ENCODE data around the gene LIMA1.
"Not testable (repeated sequence)": the region's sequence is repeated elsewhere in the genome, so short reads cannot be mapped to it uniquely, and the experiment has no call there.

Gene LIMA1

DNA sequence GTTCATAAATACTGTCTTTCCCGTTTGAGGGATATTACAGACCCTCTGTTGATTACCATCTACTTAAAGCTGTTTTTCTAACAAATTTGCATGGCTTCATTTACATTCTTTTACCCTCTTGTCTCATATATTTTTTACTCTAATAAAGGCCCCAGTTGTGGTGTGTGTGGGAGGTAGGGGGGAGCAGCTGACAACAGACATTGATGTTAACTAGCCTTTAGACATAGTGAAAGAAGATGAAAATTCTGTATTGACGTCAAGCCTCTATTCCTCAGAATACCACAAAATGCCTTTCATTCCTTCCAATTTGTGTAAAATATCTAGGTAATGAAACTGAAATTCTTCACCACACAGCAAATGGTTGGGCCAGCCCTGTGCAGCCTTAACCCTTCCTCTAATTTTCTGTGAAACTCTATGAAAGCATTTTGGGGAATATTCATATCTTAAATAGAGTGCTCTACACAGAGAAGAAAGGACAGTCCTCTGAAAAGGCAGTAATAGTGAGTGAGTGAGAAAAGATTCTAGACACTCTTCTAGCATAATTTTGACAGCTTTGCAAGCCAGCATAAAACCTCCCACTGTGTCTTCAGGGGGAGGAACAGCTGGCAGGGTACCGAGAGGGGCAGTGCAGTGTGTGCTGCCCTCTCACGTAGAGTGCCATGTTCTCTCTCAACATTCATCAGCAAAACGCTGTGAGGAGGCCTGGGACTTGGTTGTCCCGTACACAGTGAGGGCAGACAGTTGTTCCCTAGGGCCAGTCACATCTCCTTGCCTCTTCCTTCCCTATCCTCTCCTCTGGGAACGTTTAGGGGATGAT is 96.0 kb downstream of the LIMA1 start:
- DNase-seq, result no peak

DNA sequence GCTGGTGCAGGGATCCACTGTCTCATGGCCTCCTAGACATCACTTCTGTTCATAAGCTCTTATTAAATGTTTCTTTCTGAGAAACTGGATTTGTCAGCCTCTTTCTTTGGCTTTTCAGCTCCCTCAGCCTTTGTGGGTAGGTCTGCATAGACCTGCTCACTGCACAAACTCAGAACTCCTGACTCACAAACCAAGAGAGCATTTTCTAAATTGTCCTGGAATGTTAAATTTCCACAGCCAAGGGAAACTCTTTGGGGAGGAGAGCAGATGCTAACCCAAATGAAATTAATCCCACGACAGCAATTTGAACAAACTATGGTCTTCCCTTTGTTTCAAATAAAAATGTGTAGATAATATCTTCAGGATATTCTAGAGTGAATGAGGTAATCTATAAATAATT is 96.6 kb downstream of the LIMA1 start:
- no peak for DNase-seq

DNA sequence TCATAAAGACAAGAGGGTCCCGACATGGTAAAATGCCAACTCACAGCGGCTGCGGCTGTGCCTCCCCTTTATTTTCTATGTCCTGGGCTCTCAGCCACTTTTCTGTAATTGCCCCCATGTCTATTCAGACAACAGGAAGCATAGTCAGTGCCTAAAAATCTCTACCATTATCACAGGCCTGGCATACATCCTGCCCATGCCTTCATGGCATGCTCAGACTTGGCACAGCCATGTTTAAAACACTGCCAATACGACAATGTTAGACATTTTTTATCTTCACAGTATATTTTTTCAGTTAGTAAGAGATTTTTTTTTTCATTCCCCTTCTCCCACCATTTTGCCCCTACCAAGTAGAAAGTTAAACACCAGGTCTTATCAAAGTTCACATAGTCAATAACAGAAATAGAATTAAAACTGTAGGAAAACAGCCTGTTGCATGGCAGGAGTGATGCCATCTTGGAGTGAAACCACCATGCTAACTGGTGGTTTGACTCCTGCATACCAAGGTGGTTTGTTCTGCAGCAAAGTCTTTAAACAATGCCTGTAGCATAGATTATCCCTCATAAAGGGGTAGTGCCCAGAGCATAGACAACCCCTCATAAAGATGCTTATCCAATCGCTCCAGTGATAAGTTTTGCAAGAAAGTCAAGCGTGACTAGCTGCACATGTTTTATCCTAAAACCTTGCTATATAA is 97.2 kb downstream of the LIMA1 start:
- no peak for DNase-seq

DNA sequence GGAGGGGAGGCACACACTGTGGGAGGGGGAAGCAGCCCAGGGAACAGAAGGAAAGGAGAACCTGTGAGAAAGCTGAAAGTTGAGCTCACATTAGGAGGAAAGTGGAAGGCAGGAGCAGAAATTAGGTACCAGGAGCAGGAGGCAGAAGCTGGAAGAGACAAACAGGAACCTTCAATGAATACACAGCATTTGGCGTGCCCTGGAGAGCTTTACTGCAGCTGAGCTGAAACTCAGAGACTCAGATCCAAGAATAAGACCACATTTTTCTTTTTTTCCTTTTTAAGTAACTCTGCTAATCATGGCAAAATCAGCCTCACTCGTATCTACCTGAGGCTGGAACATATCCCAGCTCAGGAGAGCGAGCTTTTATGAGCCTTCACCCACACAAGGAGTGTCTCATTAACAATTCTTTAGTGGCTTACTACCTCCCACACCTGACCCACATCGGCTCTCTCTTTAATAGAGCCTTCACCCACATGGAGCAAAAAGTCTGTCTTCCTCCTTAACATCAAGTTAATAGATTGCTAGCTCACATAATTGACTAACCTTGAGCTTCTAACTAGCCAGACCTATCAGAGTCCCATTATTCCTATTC is 97.9 kb downstream of the LIMA1 start:
- DNase-seq, result no peak

DNA sequence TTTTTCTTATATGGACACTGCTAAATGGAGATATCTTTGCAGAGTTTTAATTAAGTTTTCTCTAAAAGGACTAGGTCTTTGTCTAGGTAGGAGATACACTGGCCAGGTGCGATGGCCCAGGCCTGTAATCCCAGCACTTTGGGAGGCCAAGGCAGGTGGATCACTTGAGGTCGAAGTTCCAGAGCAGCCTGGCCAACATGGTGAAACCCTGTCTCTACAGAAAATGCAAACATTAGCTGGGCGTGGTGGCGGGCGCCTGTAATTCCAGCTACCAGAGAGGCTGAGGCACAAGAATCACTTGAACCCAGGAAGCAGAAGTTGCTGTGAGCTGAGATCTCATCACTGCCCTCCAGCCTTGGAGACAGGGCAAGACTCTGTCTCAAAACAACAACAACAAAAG is 99.1 kb downstream of the LIMA1 start:
- no peak for DNase-seq

DNA sequence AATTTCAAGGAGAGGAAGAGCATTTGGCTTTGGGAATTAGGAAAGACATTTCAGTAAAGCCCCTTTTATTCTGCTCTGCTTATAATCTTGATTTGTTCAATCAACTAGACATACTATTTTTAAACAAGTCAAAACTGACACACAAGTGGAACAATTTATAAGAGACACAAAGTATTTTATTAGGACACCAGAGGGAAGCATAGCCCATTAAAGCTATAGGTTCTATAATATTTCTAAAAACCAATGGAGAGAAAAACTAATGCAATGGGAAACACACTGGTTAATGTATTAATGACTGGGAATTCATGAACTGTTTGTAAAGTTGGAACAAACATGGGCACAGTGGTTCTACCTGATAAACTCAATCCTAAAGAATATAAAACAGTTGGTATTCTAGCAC is 100.9 kb downstream of the LIMA1 start:
- DNase-seq, result no peak

DNA sequence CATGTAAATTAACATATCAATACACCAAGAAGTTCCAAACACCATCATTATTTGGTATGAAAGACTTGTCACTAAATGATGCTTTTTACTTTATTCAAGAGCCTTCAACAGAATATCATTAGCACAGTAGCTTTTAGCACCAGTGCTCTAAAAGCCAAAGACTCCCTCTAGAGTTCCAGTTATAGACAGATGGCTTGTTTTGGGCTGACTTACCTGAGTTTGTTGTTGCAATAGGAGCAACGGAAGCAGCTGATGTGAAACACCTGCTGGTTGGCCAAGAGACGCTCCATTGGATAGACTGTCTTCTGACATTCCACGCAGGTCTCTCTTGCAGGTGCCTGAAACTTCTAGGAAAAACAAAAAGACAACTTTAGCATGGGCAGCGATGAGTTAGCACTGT is 101.6 kb downstream of the LIMA1 start:
- DNase-seq, result no peak

DNA sequence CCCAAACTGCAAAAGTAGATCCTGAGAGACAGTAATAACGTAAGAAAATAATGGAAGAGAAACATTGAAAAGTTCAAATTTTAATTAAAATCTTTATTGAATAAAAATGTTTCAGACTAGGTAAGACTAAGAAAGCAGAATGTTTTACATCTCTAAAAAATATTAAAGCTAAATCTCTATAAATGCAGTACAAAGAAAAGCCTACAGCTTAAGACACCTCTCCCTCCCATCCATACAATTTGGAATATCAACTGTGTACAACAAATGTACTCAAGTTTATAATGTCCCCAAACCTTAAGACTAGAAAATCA is 107.6 kb downstream of the LIMA1 start:
- DNase-seq, result no peak

DNA sequence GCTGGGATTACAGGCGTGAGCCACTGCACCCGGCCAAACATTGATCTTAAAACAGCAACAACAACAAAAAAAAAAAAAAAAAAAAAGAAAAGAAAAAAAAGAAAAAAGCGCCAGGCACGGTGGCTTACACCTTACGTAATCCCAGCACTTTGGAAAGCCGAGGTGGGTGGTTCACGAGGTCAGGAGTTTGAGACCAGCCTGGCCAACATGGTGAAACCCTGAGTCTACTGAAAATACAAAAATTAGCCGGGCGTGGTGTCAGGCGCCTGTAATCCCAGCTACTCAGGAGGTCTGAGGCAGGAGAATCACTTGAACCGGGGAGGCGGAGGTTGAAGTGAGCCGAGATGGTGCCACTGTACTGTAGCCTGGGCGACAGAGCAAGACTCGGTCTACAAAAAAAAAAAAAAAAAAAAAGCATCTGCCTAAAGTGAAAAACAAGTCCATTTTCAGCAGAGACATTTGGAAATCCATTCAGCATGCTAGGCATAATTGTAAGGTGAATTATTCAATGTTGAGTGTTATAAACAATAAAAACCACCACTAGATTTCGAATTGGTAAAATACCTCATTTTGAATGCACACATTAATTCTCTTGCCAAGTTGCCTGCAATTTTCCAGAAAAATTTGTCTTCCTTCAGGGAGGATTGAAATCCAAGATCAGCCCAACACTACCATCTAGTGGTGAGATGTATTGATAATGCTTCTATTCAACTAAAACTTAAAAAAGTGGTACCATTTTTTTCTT is 108.2 kb downstream of the LIMA1 start:
- DNase-seq, result peak; percentile 63

DNA sequence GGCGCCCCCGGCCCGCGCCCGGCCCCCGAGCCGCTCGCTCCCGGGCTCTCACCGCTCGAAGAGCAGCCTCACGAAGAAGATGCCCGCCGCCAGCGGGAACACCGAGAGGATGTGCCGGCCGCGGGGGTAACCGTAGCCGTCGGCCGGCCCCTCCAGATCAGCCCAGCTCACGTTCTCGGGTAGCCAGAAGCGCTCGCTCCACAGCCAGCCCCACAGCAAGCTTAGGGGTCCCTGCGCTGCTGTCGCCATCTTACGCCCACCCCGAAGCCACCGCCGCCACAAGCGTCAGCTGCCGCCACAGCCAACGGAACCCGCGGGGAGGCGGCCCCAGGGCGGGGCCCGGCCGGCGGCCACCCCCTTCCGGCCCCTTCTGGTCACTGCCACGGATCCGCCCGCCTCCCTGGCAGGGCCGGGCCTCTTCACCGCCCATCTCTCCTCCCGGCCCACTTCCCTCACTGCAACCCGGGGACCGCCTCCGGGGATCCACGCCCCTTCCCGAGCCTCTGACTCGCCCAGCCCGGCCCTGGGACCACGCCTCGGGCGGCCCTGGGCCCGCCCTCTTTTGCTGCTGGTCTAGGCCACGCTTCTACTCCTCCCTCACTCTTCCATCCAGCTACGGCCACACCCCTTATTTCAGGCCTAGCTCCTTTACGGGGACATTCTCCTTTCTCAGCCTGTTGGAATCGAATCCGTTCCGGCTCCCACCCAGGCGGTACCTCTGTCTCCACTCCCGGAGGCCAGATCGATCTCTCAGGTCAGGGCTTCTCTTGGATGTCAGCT is 116.1 kb downstream of the LIMA1 start, which contains the start of gene CERS5:
TSS of gene CERS5 (minus strand) at position 321 of the 780 bp plus-strand sequence. CDS start at position 249, 72 bp downstream.
- DNase-seq, result peak; percentile 98

DNA sequence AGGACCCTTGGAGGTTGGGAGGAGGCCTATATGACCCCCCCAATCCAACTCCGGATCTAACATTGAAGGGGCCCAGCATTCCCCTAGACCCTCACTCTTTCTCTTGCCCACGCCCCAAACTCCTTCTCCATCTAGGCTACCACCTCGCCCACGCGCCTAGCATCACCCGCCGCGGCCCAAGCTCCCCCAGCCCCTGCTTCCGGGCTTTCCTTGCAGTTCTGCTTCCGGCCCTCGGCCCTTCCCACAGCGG is 116.6 kb downstream of the LIMA1 start:
- DNase-seq, result no peak

DNA sequence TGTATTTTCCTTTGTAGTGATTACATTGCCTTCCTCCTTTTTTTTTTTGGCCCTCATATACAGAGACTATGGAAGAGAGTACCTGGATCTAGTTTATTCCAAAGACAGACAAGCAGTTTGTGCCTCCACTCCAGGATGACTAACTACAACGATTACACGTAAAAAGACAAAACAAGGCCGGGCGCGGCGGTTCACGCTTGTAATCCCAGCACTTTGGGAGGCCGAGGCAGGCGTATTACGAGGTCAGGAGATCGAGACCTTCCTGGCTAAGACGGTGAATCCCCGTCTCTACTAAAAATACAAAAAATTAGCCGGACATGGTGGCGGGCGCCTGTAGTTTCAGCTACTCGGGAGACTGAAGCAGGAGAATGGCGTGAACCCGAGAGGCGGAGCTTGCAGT is 118.4 kb downstream of the LIMA1 start:
- no peak for DNase-seq

DNA sequence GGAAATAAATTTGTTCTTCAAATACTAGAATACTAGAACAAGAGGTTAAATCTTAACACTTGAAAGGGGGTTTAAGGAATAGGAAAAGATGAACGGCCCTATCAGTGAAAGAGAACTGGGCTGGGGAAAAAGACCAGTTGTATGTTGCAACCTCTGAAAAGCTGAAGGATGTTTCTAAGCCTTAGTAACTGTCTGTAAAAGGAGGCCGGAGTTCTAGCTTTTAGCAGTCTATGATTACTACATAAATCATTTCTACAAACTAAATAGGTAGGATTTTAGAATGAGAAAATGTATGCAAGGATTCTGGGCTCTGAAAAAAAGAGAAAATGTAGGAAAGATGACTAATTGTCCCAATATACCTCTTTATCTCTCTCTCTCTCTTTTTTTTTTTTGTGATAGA is 121.1 kb downstream of the LIMA1 start:
- no peak for DNase-seq

DNA sequence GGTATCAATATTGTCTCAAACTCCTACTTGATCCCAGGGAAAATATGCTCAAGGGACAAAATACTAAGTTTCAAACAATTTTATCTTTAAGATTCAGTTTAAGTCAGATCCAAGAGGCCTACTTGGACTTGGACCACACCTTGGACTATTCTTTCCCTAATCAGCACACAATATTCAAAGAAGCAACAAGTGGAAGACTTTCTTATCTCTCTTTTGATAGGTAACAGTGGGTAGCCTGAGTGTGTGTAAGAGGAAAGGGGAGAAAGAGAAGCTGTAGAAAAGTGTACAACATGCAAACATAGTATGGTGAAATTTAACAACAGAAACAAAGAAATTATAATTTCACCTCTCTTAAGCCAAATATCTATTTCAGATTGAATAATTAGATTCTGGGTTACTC is 122.7 kb downstream of the LIMA1 start:
- no peak for DNase-seq

DNA sequence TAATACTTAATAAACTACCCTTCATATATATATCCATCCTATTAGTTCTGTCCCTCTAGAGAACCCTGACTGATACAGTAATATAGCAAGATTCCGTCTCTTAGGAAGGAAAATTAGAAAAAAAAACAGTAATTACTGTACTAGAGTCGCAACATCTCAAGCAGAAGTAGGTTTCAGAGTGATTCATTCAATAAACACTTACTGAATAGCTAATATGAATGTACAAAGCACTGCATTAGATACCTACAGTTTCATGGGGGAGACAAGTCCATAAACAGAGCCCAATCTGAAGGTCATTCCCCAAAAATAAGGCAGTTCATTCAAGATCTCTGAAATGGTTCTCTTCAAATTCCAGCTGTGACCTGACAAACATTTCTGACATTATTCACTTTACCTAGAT is 126.1 kb downstream of the LIMA1 start:
- no peak for DNase-seq

DNA sequence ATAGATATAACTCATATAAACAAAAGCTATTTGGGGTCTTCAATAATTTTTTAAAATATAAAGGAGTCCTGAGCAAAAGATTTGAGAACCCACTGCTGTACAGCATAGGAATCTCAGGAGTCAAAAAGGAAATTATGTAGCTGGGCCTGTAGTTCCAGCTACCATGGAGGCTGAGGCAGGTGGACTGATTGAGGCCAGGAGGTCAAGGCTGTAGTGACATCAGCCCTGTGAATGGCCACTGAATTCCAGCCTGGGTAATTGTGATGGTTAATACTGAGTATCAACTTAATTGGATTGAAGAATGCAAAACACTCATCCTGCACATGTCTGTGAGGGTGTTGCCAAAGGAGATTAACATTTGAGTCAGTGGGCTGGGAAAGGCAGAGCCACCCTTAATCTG is 126.7 kb downstream of the LIMA1 start:
- DNase-seq, result no peak

DNA sequence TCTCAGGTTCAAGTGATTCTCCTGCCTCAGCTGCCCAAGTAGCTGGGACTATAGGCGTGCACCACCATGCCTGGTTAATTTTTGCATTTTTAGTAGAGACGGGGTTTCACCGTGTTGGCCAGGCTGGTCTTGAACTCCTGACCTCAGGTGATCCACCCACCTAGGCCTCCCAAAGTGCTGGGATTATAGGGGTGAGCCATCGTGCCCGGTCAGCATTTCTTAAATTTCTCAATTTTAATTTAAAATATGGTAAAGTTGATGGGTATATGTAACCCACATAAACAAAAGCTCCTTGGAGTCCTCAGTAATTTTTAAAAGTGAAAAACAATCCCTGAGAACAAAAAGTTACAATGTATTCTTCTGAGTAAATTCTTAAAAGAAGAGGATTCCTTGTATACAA is 128.4 kb downstream of the LIMA1 start:
- not testable (repeated sequence) for DNase-seq

DNA sequence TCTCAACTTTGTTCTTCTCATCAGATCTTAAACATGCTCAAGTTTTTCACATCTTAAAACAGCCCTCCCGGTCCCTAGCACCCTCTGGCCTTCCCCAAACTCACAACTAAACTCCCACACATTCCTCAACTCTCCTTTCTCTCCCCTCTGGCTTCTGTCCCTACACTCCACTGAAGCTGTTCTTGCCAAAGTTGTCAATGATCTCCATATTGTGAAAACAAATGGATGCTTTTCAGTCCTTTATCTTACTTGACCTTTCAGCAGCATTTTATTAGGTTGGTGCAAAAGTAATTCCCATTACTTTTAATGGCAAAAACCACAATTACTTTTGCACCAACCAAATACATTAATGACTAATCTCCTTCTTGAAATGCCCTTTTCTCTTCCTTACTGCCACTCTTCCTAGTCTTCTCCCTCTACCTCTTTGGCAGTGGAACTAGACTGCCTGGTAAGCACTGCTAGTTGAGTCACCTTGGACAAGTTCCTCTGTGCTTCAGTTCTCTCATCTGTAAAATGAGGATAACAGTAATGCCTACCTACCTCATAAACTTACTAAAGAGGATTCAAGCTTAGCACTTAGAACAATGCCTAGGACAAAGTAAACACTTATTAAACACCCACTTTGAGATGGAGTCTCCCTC is 132.2 kb downstream of the LIMA1 start:
- no peak for DNase-seq

DNA sequence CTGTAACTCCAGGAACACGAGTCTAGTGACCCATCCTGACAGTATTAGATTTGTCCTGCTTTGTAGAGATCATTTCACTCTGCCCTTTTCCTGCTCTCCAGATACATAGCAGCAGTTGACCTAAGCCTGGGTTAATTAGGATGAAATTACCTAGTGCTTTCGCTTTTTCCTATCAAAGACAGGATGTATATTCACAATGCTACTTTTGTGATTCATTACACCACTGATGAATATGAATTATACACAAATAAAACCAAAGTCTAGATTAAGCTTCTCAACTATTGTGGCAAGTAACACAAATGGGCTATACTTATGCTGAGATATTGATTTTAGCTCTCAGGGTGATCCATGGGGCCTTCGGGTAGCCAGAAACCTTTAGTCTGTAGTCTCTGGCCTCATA is 134.0 kb downstream of the LIMA1 start:
- DNase-seq, result no peak

DNA sequence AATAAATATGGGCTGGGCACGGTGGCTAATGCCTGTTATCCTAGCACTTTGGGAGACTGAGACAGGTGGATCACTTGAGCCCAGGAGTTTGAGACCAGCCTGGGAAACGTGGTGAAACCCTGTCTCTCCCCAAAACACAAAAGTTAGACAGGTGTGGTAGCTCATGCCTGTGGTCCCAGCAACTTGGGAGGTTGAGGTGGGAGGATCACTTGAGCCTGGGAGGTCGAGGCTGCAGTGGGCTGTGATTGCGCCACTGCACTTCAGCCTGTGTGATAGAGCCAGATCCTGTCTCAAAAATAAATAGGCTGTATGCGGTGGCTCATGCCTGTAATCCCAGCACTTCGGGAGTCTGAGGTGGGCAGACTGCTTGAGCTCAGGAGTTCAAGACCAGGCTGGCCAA is 135.3 kb downstream of the LIMA1 start:
- not testable (repeated sequence) for DNase-seq

DNA sequence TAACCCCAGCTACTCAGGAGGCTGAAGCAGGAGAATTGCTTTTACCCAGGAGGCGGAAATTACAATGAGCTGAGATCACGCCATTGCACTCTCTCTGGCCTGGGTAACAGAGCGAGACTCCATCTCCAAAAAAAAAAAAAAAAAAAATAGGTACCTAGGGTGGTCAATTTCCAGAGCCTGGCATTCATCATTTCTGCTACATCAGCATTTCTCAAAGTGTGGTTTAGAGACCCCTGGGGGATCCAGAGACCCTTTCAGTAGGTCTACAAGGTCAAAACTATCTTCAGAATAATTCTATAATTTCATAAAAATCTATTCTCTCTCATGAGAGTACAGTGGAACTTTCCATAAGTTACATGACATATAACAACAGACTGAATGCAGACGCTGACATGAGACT is 136.0 kb downstream of the LIMA1 start:
- no peak for DNase-seq

DNA sequence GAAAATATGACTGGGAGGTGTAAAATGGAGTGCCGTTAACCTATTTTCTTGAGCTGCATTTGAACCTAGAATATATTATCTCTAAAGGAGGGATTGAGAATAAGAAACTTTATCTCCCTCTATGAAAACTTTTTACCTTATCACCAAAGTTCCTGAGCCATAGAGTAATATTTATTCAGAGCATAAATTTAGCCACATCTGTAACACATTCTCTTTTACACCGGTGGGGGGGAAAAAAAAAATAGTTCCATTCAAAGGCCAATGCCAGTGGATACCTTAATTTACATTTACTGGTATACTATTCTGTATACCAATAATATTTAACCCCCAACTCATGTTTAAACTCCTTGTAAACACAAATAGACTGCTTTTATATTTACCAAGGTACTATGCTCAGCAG is 137.9 kb downstream of the LIMA1 start:
- DNase-seq, result no peak
